ENCODE results near the gene TCF23.
A peak's percentile ranks its signal among the peaks of the same experiment; 100 is the strongest.

The TCF23 gene

GRCh38 chr2:27128668-27129571 is 19.9 kb upstream of the TCF23 start:
- DNase-seq (ENCODE audit: low read depth) = no peak

DNA sequence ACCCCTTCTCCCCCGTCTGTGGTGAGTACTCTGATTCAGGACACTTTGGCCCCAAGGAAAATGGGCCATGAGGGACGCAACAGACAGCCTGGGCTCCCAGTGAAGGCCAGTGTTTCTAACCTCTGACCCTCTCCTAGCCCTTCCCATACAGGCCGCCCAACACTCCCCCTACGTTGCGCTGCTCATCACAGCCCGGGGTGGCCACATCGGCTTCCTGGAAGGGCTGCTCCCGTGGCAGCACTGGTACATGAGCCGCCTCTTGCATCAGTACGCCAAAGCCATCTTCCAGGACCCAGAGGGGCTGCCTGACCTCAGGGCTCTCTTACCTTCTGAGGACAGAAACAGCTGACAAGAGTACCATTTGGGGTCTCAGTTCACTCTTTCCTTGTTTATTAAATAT is 18.4 kb upstream of the TCF23 start:
- DNase-seq (ENCODE audit: low read depth) = no peak

DNA sequence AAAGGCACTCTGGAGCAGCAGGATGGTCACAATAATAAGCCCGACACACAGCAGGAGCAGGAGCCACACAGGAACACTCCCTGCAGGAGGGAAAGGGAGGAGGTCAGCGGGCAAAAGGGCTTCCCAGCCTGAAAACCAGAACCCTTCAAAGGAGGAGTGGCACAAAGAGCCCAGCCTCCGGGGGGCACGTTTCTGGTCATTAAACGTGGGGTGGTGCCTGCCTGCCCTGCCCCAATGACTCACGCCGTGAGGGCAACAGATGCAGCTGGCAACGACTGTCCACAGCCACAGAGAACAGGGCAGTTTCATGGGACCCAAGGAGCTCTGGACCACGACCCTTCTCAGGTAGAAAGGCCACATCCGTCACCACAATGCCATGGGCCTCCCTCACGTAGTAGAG is 17.4 kb upstream of the TCF23 start:
- no peak for DNase-seq (ENCODE audit: low read depth)

GRCh38 chr2:27133195-27133875 is 15.5 kb upstream of the TCF23 start:
- no peak for DNase-seq (ENCODE audit: low read depth)

GRCh38 chr2:27133905-27134780 is 14.7 kb upstream of the TCF23 start, which contains the start of gene PREB:
TSS of gene PREB (minus strand) at chr2:27134636. CDS start at chr2:27134421, 215 bp downstream.
- DNase-seq (ENCODE audit: low read depth) = peak; percentile 96

- no peak for DNase-seq (ENCODE audit: low read depth)
Observed at GRCh38 chr2:27134781-27135477, 13.9 kb upstream of the TCF23 start.

DNA sequence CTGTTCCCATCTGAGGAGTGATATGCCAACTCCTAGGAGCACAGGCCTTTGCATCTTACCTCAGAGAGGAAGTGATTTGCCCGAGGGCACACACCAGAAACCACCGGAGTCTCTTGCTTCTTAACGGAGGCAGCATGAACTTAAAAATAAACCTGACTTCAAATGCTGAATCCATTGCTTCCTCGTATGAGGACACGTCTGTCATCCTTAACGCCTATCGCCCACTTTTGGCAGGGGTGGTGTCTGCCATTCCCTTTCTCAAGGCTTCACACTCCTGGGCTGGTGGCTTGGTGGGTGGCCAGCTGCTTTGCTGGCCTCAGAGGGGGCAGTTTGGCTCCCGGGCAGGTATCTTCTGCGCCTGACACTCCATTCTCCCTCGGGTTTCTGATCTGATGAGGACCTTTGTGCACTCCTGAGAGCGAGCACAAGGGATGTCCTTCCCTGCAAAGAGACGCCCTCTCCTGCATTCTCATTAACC is 13.3 kb upstream of the TCF23 start:
- DNase-seq (ENCODE audit: low read depth) = no peak

- DNase-seq (ENCODE audit: low read depth) = no peak
Observed at GRCh38 chr2:27136751-27137150, 12.1 kb upstream of the TCF23 start.

GRCh38 chr2:27137322-27137935 is 11.4 kb upstream of the TCF23 start:
- DNase-seq (ENCODE audit: low read depth) = no peak

GRCh38 chr2:27138111-27138510 is 10.7 kb upstream of the TCF23 start:
- DNase-seq (ENCODE audit: low read depth) = no peak

- no peak for DNase-seq (ENCODE audit: low read depth)
Observed at GRCh38 chr2:27139310-27139709, 9.5 kb upstream of the TCF23 start, which contains the start of gene PRR30. TSS of gene PRR30 (minus strand) at chr2:27139410. CDS start at chr2:27138329, 1,081 bp downstream.

- no peak for DNase-seq (ENCODE audit: low read depth)
Observed at GRCh38 chr2:27143285-27143684, 5.5 kb upstream of the TCF23 start.

DNA sequence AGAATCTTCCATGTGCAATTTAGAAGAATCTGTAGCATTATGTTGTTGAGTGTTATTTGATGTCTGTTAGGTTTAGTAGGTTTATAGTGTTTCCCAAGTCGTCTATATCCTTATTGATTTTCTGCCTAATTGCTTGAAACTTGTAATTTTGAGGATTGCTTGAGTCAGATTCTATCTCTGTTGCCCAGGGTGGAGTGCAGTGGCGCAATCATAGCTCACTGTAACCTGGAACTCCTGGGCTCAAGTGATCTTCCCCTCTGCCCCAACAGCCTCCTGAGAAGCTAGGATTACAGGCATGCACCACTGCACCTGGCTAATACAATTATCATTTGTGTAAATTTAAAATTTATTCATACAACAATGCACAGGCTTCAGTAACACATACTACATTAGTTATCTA is 3.1 kb upstream of the TCF23 start:
- DNase-seq (ENCODE audit: low read depth) = no peak

DNA sequence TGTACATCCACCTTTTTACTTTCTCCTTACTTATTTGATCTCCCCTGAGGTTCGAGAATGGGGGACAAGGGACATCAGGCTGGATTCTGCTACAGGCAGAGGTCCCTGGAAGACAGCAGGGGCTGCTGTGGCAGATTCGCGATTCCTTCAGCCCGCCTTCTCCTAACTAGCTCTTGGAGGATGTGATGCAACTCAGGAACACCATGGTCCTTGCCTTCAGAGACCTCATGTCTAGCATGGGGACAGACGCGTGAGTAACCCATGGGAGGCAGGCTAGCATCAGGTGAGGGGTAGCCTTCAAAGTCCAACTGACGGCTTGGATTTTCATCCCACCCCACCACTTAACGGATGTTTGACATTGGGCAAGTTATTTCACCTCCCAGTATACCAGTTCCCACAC is 869 bp upstream of the TCF23 start:
- DNase-seq (ENCODE audit: low read depth) = no peak

GRCh38 chr2:27149570-27150405 is 984 bp downstream of the TCF23 start:
- DNase-seq (ENCODE audit: low read depth) = no peak

- DNase-seq (ENCODE audit: low read depth) = no peak
Observed at GRCh38 chr2:27150639-27151230, 1.9 kb downstream of the TCF23 start.

- no peak for DNase-seq (ENCODE audit: low read depth)
Observed at GRCh38 chr2:27152102-27152795, 3.4 kb downstream of the TCF23 start.

DNA sequence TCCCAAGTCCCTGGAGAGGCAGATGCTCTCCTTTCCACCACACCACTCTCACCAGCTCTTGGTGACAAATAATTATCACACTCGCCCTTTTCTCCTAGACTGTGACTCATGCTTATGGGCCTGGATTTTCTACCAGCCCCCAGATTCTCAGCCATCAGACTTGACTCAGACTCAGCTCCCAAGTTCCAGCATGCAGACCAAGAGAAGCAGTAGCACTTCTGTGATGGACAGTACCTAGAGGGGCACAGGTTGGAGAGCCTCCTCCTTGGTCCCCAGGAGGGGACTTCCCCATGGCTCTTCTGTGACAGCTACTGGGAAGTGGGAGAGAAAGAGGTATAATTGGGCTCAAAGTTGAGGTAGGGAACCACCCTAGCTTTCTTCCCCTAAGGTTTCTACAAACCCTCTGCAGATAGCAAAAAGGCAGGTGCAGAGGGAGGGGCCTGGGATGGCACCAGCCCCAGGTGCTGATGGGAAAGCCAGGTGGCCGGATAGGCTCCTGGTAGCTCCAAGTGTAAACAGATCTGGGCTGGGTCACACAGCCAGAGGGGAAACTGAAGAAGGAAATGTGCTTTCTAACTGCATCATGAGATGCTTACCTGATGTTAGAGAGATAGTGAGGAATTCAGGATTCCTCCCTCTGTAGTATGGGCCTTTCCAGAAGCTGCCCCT is 4.1 kb downstream of the TCF23 start:
- no peak for DNase-seq (ENCODE audit: low read depth)

Measured in stimulated activated CD8-positive, alpha-beta memory T cell treated with anti-CD3 and anti-CD28 coated beads, Interleukin-7, amount 100 ng/mL, for 24 hours (primary cell).